Retina (tissue), 1 donor: Measurements from ENCODE around the gene SSPN.

Experiments
- DNase-seq: peaks from one replicate; pipeline ENCODE4 v3.0.0-alpha.2; 2016

SSPN gene

DNA sequence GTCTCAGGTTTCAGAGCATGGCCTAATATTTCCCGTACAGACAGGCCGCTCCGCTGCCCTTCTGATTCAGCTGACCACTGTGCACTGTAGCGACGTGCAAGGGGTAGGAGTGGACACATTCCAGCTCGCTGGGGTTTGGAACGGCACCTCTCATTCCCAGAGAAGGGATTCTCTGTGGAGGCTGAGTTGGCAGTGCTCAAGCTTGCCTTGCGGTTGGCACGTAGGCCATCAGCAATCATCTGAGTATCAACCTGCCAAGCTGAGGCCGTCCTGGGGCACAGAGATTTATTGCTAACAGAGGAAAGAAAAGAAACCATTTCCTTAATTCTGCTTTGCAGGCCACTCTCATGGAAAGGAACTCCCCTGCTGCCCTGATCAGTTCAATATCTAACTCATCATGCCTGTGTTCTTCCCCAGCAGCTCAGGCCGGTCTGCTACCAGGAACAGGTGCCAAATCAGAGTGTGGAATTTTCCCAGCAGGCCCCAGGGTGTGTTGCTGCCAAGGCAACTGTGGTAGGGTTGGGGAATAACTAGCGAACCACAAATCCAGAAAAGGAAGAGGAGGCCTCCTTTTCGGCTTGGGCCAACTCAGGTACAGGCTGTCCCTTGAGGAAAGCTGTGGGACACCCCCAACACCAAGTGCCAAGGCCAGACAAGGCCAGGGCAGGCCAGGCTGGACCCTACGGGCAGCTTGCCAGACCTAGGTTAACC is 92.5 kb downstream of the SSPN start:
- no peak for DNase-seq

DNA sequence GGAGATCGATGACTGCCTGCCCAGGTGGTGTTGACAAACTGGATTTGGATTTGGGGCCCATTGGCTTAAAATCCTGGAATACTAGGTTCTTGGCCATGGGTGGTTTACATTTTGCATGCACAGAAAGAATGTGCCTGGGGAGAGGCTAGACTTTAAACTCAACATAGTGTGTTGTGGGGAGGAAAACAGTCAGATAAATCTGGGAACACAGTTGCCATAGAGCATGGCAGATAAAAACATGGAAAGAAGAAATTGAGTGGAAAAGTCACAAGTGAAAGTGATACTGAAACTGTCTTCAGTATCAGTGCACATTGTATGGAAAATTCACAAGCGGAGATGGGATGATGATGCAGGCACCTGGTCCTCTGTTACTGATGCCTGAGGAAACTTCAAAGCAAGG is 95.2 kb downstream of the SSPN start:
- no peak for DNase-seq

DNA sequence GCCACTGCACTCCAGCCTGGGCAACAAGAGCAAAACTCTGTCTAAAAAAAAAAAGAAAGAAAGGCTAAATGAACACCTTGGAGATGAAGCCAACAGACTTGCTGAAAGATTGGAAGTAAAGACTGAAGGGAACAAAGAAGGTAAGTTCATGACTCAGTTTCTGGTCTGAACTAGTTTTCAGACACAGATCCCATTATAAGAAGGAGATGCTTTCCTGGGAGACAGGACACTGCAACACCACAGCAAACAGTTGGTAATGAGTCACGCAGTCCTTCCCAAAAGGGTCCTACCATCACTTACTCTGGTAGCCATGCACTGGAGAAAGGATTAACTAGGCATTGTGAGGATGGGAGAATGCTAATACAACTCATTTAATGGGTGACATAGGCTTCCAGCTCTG is 97.2 kb downstream of the SSPN start:
- DNase-seq: no peak

DNA sequence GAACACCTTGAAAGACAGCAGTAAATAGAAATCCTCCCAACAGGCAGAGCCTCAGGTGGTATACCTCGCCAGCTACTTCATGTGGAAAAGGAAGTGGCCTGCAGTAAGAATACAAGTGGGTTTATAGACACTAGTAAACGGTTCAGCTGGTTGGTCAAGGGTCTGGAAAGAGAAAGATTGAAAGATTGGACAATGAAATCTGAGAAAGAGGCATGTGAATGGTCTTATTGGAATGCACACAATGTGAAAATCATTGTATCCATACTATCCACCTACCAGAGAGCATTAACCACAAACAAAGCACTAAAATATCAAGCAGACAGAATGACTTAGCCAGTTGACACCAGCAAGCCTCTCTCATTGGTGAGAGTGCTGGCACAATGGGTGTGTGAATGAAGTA is 98.2 kb downstream of the SSPN start:
- no peak for DNase-seq

DNA sequence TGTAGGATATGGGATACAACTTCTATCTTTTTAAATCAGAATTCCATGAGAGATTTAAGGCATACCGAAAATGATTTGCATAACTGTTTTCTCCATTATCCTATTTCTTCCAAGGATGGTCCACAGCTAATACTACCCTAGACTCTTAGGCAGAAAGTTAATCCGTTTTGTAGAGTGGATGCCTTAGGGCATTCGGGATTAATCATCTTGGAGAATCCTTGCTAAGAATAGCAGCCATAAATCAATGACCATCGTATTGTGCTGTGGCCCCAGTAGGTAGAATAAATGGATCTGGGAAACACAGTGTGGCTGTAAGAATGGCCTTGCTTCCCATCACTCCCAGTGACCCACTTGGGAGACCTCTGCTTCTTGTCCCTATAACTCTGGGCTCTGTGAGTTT is 99.6 kb downstream of the SSPN start:
- no peak for DNase-seq

DNA sequence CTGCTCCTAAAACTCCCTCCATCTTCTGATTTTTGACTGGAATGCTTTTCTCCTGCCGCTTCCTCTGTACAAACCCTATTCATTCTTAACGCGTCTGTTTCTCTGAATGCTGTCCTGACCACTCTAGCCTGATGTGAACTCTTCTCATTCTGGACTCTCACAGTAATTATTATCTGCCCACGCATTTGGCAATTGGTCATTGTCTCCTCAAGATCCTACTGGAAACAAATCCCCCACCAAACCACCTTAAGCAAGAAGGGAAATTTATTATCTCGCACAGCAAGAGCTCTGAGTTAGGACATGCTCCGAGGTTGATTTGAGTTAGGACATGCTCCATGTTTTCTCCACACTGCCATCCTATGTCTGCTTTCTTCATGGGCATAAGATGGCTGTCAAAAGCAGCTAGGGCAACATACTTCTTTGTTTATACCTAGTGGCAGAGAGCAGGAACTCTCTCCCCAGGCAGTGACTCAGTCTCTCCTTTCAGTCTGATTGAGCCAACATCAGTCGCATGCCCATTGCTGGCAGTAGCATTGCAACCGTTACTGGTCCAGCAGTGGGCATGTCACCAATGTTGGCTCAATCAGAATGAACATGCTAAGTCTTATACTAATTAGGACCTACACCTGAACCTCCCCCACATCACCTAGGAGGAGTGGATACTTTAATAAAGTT is 102.2 kb downstream of the SSPN start:
- no peak for DNase-seq

DNA sequence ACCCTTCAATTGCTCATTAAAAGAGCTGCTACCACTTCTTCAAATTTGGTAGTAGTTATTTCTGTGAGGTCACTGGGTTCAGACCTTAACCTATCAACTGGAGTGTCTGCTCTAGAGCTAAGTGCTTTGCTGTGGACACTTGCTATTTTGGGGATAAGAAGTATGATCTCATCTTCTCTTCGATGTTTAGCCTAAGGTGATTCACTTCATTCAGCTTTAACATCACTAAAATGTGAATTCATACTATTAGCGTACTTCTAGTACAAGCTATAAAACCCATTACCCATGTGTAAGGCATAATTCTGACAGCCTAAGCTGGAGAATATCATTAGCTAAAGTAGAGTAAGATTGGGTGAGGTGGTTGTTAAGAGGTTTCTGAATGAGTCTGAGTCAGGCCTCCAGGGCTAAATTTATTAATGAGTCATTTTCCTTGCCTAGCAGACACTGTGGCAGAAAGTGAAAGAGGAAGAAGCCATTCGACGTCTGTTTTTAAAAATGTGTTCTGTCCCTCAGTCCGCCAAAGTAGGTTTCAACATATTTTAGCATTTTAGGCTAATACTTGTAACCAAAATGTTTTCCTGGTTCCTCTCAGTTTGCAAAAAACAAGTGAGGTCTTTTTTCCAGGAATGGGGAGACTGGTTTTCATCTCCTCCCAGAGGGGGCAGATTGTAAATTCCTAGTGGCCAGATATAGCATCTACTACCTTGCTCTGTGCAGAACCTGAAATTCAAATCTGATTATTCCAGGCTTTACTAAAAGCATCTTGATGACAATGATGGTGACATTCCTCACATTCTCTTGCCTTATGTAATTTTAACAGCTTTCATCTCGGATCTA is 103.6 kb downstream of the SSPN start:
- no peak for DNase-seq

DNA sequence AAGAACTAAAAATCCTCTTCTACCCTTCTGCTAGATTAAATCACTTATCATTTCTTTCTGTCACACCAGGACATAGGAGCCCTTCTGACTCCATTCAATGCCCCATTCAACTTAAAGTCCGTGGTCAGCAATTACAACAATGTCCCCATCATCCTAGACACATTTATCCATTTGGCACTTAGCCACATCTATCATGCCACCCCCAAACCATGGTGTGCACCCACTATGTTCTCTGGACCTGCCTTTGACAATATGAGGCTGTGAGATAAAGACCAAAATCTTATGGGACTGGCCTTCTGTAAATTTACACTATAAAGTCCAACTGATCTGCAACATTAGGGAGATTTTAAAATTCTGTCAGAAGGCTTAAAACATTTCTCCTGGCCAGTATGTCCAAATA is 104.4 kb downstream of the SSPN start:
- DNase-seq: no peak
